Smooth muscle cell (in vitro differentiated cells): ENCODE results near the gene RANBP17. TPM values are rescaled to one million over a fixed set of nuclear protein-coding genes. Genes with fewer than 3 reads are reported as not detected.

Experiments
- DNase-seq: peaks from one replicate; lab custom pipeline; 2025; ENCODE audit not compliant: unreplicated experiment; lab: John Stamatoyannopoulos, UW
- H2AFZ ChIP-seq: fragments of 200-600 bp; sonication (generic); 2 replicates; pipeline ENCODE4 v1.6.0; 2016; ENCODE audit warnings: antibody characterized with exemption, low read depth, mild to moderate bottlenecking
- H3F3A ChIP-seq: fragments of 200-600 bp; sonication (generic); 2 replicates; pipeline ENCODE4 v1.6.0; 2017; ENCODE audit warnings: antibody characterized with exemption, low read depth
- H3K27ac ChIP-seq: fragments of 200-600 bp; sonication (generic); 2 replicates; pipeline ENCODE4 v1.5.1; 2016; ENCODE audit warnings: low read depth, mild to moderate bottlenecking
- H3K27me3 ChIP-seq: fragments of 200-600 bp; sonication (generic); 2 replicates; pipeline ENCODE4 v1.6.1; 2016; ENCODE audit warnings: low read depth, mild to moderate bottlenecking
- H3K36me3 ChIP-seq: fragments of 200-600 bp; sonication (generic); 2 replicates; pipeline ENCODE4 v1.5.1; 2016; ENCODE audit warnings: low read depth
- H3K4me1 ChIP-seq: fragments of 200-600 bp; sonication (generic); 2 replicates; pipeline ENCODE4 v1.5.1; 2016; ENCODE audit warnings: low read depth
- H3K4me2 ChIP-seq: fragments of 200-600 bp; sonication (generic); 2 replicates; pipeline ENCODE4 v1.6.0; 2016; ENCODE audit warnings: mild to moderate bottlenecking
- H3K4me3 ChIP-seq: fragments of 200-600 bp; sonication (generic); 2 replicates; pipeline ENCODE4 v1.5.1; 2016; ENCODE audit warnings: mild to moderate bottlenecking
- H3K79me2 ChIP-seq: fragments of 200-600 bp; sonication (generic); 2 replicates; pipeline ENCODE4 v1.6.0; 2016; ENCODE audit warnings: low read depth, mild to moderate bottlenecking
- H3K9ac ChIP-seq: fragments of 200-600 bp; sonication (generic); 2 replicates; pipeline ENCODE4 v1.6.0; 2016; ENCODE audit warnings: low read depth
- H3K9me3 ChIP-seq: fragments of 200-600 bp; sonication (generic); replicated peaks from 2 replicates; pipeline ENCODE4 v1.5.1; 2016; ENCODE audit warnings: low read depth
- H4K20me1 ChIP-seq: fragments of 200-600 bp; sonication (generic); 2 replicates; pipeline ENCODE4 v1.6.0; 2016; ENCODE audit warnings: low read depth
- WGBS: methylation state at CpG from one replicate; pipeline ENCODE4 v1.1.7; 2016; ENCODE audit warnings: low lambda C conversion rate; 5-methylcytosine and 5-hydroxymethylcytosine counted together
- polyA plus RNA-seq: library from polyadenylated mRNA; unstranded; fragments of >200 nt; fragmentation: Nextera tagmentation; extraction: Ambion mirVana; gene quantifications from 2 replicates; pipeline ENCODE4 v1.2.1, GENCODE V29; 2016
- total RNA-seq: library from RNA; depleted of rRNA; stranded (reverse); fragments of >200 nt; gene quantifications from 2 replicates; pipeline ENCODE4 v1.2.3, GENCODE V29; 2014
- TF ChIP-seq, protein P1 (sequence below): fragments of 200-600 bp; sonication (generic); IDR thresholded peaks from 2 replicates; pipeline ENCODE4 v1.5.1; 2017; ENCODE audit warnings: borderline replicate concordance, mild to moderate bottlenecking, antibody characterized with exemption; ENCODE audit not compliant: insufficient read depth, poor library complexity, severe bottlenecking

The RANBP17 gene
- total and polyA plus RNA-seq, 2 experiments from 2014 or later, result 13.0 to 42.6 TPM

DNA sequence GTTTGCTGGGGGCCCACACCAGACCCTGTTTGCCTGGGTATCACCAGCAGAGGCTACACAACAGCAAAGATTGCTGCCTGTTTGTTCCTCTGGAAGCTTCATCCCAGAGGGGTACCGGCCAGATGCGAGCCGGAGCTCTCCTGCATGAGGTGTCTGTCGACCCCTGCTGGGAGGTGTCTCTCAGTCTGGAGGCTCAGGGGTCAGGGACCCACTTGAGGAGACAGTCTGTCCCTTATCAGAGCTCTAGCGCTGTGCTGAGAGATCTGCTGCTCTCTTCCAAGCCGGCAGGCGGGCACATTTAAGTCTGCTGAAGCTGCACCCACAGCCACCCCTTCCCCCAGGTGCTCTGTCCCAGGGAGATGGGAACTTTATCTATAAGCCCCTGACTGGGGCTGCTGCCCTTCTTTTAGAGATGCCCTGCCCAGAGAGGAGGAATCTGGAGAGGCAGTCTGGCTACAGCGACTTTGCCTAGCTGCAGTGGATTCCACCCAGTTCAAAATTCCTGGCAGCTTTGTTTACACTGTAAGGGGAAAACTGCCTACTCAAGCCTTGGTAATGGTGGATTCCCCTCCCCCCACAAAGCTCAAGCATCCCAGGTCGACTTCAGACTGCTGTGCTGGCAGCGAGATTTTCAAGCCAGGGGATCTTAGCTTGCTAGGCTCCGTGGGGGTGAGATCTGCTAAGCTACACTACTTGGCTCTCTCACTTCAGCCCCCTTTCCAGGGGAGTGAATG is 241.2 kb downstream of the RANBP17 start:
- H4K20me1 ChIP-seq, result no peaks in the 10 kb centered on the region
- H3K4me3 ChIP-seq, result no peak overlapping the region
- H3K27ac ChIP-seq, result no peak overlapping the region
- H3K79me2 ChIP-seq, result no peaks in the 10 kb centered on the region
- H3K27me3 ChIP-seq, result no peaks in the 10 kb centered on the region
- H3K4me1 ChIP-seq, result no peaks in the 10 kb centered on the region
- no peaks in the 10 kb centered on the region for H3F3A ChIP-seq
- TF ChIP-seq, protein P1, sequence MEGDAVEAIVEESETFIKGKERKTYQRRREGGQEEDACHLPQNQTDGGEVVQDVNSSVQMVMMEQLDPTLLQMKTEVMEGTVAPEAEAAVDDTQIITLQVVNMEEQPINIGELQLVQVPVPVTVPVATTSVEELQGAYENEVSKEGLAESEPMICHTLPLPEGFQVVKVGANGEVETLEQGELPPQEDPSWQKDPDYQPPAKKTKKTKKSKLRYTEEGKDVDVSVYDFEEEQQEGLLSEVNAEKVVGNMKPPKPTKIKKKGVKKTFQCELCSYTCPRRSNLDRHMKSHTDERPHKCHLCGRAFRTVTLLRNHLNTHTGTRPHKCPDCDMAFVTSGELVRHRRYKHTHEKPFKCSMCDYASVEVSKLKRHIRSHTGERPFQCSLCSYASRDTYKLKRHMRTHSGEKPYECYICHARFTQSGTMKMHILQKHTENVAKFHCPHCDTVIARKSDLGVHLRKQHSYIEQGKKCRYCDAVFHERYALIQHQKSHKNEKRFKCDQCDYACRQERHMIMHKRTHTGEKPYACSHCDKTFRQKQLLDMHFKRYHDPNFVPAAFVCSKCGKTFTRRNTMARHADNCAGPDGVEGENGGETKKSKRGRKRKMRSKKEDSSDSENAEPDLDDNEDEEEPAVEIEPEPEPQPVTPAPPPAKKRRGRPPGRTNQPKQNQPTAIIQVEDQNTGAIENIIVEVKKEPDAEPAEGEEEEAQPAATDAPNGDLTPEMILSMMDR, result no peak
- H3K9me3 ChIP-seq, result no peaks in the 10 kb centered on the region
- no peak overlapping the region for H2AFZ ChIP-seq
- no peak for DNase-seq
- no peak overlapping the region for H3K9ac ChIP-seq
- H3K4me2 ChIP-seq, result no peak overlapping the region
- H3K36me3 ChIP-seq, result no peaks in the 10 kb centered on the region
- 68% methylated on average over 11 of the region's 11 CpGs for WGBS

DNA sequence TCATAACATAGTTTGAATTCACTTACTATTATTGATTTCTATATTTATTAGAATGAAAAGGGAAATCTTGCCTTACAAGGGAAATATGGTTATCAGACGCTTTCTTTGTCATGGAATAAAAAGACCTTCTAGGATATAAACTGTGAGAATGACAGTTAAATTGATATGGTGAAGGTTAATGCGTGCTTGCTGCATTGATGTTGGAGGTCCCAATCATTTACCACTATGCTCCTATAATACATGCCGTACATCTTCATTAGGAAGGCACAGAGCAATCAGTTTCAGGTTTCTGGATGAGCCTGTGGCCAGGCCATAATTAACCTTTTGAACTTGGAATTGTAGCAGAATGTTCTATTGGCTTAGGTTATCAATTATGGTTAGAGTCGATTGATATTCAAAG is 245.9 kb downstream of the RANBP17 start:
- Histone ChIP-seq H3K4me2 (no peak overlapping the region), H2AFZ (no peak overlapping the region), H3K9me3 (no peaks in the 10 kb centered on the region), H3F3A (no peaks in the 10 kb centered on the region), H3K36me3 (no peaks in the 10 kb centered on the region), H3K79me2 (no peaks in the 10 kb centered on the region), H3K9ac (no peak overlapping the region), H4K20me1 (no peaks in the 10 kb centered on the region), H3K4me1 (no peaks in the 10 kb centered on the region), H3K4me3 (no peak overlapping the region), H3K27ac (no peak overlapping the region), H3K27me3 (no peaks in the 10 kb centered on the region)
- whole genome bisulfite sequencing, result 95% methylated on average over 4 of the region's 4 CpGs
- TF ChIP-seq, protein P1, result no peak
- no peak for DNase-seq

DNA sequence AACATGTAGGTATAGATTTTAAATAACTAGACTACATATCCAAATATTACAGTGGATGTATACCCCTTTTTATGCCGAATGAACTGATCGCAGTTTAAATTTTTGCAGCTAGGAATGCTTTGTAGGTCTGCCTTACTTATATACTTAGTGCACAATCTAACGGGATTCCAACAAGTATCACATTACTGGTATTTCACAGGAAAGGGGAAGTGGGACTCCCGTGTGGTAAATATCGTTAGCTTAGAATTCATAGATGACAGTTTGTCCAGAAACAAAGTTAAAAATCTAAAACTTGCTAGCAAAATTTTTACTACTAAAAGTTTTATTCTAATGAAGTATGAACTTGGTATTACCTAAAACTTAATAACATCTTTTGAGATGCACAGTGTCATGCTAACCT is 253.7 kb downstream of the RANBP17 start:
- DNase-seq, result no peak
- 96% methylated on average over 5 of the region's 5 CpGs for WGBS
- no peaks in the 10 kb centered on the region for H3K36me3 ChIP-seq
- no peak overlapping the region for H3K27ac ChIP-seq
- H2AFZ ChIP-seq, result no peak overlapping the region
- no peaks in the 10 kb centered on the region for H3K27me3 ChIP-seq
- H3K4me3 ChIP-seq, result no peak overlapping the region
- no peak overlapping the region for H3K9ac ChIP-seq
- no peaks in the 10 kb centered on the region for H3K4me1 ChIP-seq
- no peaks in the 10 kb centered on the region for H3F3A ChIP-seq
- no peaks in the 10 kb centered on the region for H3K79me2 ChIP-seq
- TF ChIP-seq, protein P1, result no peak
- H4K20me1 ChIP-seq, result no peaks in the 10 kb centered on the region
- no peaks in the 10 kb centered on the region for H3K9me3 ChIP-seq
- no peak overlapping the region for H3K4me2 ChIP-seq

DNA sequence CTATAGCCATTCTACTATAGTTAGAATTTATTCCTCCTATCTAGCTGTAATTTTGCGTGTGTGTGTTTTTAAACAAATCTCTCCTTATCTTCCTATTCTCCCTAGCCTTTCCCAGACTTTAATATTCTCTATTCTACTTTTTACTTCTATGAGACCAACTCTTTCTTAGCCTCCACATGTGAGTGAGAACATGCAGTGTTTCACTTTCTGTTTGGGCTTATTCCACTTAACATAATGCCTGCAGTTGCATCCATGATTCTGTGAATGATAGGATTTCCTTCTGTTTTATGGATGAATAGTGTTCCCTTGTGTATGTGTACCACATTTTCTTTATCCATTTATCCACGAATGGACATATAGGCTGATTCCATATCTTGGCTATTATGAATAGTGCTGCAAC is 254.9 kb downstream of the RANBP17 start:
- no peaks in the 10 kb centered on the region for H3K79me2 ChIP-seq
- H3K4me3 ChIP-seq, result no peak overlapping the region
- H3K9me3 ChIP-seq, result no peaks in the 10 kb centered on the region
- 92% methylated on average over 2 of the region's 2 CpGs for WGBS
- H2AFZ ChIP-seq, result no peak overlapping the region
- H4K20me1 ChIP-seq, result no peaks in the 10 kb centered on the region
- no peak overlapping the region for H3K27ac ChIP-seq
- no peaks in the 10 kb centered on the region for H3K27me3 ChIP-seq
- H3K9ac ChIP-seq, result no peak overlapping the region
- no peak for DNase-seq
- H3F3A ChIP-seq, result no peaks in the 10 kb centered on the region
- no peak overlapping the region for H3K4me2 ChIP-seq
- H3K36me3 ChIP-seq, result no peaks in the 10 kb centered on the region
- H3K4me1 ChIP-seq, result no peaks in the 10 kb centered on the region
- TF ChIP-seq, protein P1, result no peak
